Right forelimb (tissue), 1 donor: ENCODE measurements around the gene TMPRSS6.

ENCODE experiments used
- DNase-seq: peaks from one replicate; pipeline ENCODE4 v3.0.0-alpha.2; 2018

Gene TMPRSS6

DNA sequence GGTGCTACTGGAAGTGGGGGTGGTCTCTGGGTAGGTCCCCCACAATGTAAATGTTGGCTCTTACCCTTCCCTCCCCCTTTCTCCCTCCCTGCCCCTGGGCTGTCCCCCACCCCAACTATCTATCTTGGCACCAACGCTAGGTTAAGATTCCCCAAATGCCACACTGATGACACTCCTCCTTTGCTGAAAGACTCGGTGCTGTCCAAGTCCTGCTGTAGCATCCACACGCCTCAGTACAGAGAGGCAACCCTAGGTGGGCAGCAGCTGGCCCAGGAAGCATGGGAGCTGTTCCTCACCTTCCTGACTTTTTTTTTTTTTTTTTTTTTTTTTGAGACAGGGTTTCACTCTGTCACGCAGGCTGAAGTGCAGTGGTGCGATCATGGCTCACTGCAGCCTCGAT, 61.4 kb downstream of the TMPRSS6 start:
- no peak for DNase-seq

DNA sequence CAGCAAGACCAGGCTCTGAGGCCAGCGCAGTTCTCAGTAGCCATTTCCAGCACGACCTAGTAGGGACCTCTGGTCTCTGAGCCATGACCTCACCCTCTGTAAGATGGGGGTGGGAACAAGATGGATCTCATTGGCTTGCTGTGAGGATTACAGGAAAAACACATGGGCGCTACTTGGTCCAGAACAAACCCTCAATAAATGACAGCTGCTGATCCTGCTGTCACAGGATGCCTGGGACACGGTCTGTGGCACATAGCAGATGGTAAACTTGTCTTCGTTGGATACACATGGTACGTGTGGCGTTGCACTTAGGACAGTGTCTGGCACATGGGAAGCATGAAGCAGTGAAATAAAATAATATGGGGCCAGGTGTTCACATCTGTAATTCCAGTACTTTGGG, 62.5 kb downstream of the TMPRSS6 start:
- DNase-seq = no peak

DNA sequence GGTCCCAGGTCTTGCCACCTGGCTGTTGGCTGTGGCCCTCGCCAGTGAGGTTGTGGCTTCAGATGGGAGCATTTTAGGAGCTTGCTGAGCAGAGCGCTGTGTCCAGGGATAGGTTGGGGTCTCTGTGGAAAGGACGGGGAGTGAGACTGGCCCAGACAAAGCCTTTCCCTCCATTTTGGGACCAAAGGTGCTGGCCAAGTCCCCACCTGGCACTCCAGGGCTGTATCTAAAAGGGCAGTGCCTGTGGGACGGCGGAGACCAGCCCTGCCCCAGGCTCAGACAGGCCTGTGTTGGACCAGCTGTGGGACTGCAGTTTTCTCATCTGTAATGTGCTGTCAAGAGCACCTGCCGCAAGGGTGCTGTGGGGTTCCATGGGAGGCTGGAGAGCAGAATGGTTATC, 62.9 kb downstream of the TMPRSS6 start:
- DNase-seq = no peak

DNA sequence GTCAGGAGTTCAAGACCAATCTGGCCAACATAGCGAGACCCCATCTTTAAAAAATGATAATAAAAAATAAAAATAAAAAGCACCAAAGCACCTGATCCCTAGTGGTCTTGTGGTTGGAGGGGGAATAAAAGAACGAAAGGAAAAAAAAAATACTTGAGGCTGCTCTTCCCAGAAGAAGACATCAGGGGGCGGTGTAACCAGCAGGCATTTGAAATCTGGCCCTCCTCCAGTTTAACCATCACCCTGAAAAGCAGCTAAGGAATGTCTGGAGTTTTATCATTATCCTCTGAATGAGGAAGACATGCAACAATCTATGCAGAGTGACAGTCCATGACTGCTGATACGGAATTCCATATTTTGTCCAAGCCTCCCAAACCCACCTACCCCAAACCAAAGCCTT, 63.6 kb downstream of the TMPRSS6 start:
- DNase-seq = no peak

DNA sequence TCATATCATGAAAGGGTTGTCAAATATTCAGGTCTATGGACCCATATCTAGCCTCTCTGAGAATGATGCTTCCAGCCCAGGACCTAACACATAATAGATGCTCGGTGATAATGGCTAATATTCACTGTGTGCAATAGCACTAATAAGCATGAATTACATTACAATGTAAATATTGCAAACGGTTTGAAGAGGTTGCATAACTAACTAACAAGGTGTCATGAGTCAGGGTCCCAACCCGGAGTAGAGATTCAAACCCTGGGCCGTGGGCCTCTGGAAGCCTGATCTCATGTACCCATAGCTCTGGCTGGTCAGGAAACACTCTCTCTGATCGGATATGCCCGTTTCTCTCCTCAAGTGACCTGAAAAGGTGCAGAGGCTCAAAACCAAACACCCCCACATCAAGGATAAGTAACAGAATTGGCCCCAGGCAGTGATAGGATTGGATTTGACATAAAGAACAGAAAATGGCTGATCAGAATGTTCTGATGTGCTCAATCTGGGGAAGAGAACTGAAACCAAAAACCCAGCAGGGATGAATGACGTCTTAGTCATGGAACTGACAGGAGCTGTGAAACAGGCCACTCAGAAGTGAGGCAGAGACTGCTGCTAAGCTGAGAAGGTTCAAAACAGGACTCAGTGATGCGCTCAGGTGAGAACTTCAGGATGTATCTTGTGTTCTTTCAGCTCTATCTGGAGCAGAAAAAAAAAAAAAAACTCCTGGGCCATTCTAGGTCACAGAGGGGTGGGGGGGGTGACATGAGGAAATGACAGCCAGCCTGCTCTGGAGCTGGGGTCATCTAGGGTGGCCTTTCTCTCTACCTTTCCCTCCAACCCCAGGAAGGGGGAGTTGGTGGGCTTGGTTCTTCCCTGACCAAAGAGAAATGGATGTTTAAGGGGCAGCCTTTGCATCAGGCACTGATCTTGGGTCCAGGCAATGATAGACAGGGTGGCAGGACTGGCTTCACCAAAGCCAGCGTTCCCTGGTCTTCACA, 64.6 kb downstream of the TMPRSS6 start:
- DNase-seq = no peak

DNA sequence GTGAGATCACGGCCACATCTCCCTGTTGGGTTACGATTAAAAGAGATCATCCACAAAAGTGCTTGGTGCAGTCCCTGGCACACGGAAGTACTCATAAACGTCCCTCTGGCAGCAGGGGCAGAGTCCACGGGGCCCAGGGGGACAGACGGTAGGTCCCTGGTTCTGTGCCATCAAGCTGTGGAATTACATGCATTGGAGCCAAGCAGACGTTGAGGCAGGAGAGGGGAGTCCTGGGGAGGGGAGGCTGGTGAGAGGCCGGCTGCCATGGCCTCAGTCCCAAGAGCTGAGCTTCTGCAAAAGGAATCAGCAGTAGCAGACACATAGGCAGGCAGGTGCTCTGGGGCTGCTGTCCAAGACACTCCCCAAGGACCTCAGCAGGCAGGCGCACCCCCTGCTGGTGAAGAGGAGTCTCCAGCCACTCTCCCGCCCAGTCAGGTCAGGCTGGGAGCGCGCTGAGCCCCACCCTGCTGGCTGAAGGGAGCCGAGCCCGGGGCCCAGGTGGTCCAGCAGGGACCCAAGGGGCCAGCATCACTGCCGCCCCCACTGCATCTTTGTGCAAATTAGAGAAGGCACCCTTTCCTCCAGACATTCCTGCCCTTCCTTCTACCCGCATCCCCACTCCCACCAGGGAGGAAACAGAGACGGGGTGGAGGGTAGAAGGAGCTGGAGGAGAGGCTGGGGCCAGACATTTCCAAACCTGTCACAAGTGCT, 65.5 kb downstream of the TMPRSS6 start:
- no peak for DNase-seq

DNA sequence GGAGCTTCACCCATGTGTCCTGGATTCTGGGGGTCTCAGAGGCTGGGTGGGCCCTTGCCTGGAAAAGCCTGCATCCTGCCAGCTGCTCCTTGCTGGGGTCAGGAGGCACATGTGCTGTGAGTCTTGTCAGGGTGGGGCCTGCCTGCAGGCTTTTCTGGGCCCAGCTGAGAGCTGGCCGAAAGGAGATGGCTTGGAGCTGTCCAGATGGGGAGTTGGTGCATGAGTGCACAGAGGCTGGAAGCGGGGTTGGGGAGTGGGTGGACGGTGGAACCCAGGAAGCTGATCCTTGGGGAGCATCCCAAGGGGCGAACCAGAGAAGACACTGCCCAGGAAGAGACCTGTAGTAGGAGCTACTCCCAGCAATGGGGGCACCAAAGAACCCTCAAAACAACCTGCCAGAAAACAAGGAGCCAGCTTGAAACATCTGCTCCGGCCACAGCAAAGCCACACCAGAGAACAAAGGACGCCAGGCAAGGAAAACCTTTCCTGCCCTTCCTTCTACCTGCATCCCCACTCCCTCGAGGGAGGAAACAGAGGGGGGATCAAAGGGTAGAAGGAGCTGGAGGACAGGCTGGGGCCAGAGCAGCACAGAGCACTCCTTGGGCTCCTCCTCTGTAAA, 66.2 kb downstream of the TMPRSS6 start:
- no peak for DNase-seq

DNA sequence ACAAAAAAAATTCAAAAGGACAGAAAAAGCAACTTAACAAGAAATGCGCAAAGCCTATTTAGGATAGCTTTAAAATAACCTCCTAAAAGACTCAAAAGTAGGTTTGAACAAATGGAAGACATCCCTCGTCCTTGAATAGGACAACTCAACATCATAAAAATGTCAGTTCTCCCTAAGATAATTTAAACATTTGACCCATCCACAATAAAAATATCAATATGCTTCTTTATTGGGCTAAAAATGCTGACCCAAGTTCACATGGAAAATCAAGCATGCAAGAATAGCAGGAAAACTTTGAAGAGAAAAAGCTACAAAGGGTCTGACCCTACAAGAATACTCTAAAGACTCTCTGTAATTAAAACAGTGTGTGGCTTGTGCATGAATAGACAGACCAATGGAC, 70.0 kb downstream of the TMPRSS6 start:
- no peak for DNase-seq

DNA sequence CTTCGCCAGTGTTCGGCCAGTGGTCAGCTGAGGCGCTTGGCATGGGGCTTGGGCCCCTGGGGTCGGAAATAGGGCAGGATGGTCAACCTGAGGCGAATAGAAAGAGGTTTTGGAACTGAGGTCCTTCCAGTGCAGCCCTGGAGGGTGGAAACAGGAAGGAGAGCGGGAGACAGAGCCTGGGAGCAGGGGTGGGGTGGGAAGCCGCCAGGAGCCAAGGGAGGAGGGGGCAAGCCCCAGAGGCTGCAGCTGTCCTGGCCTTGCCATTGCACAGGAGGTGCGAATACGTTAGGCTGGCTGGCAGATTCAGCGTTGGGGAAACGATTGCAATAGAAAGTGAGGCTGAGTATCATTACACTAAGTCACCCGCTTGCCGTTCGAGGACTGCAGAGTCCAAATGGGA, 71.8 kb downstream of the TMPRSS6 start:
- no peak for DNase-seq

DNA sequence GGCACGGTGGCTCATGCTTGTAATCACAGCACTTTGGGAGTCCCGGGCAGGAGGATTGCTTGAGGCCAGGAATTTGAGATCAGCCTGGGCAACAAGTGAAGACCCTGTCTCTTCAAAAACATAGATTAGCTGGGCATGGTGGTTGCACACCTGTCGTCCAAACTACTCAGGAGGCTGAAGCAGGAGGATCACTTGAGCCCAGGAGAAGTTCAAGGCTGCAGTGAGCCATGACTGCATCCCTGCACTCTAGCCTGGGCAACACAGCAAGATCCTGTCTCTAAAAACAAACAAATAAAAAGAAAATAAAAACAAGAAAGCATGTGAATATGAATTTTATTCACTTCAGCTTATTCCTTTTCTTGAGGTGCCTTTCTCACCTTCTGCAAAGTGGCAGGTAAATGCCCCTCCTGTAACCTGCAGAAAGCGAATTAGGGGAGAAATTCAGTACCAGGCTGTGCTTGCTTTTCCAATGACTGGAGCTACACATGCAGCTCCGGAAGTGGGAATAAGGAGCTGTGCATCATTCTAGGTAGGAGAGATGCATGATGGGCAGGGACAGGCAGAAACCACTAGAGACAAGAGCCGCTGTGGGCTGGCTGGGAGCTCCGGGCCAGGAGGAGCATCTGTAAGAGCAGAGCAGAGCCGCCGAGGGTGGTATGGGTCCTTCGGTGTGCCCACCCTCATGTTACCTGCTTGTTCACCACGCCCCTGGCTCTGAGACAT, 72.7 kb downstream of the TMPRSS6 start:
- no peak for DNase-seq

DNA sequence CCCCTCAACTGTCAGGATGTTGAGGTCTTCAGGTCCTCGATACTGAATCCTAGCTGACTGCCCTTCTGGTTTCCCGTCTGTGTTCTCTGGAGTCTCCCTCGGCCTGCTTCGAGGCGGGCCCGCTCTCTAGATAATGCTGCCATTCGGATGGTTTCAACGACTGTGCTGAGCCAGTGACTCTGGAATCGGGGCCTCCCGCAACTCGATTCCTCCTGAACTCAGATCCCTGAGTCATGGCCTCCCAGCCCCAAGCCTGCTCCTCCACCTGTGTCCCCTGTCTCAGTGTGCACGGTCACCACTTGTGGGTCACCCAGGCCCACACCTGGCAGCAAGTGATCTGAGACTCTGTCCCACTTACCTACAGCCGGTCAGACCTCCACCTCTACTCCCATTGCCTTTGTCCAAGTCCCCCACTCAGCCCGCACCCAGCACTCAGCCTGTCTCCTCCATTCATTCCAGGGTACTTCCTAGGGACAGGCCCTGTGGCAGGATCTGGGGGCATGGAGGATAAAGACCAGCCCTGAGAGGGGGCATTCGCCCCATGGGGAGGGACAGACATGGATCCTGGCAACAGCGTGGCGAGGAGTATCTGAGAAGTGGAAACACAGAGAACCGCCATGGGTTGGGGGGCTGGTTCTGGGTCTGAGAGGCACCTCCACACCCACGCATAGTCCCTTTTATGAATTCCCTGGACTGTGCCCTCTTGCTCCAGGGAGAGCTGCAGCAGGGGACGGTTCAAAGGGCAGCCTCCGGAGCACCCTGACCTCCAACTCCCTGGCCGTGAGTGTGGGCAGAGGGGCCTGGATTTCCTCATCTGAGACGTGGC, 75.7 kb downstream of the TMPRSS6 start:
- DNase-seq = no peak

DNA sequence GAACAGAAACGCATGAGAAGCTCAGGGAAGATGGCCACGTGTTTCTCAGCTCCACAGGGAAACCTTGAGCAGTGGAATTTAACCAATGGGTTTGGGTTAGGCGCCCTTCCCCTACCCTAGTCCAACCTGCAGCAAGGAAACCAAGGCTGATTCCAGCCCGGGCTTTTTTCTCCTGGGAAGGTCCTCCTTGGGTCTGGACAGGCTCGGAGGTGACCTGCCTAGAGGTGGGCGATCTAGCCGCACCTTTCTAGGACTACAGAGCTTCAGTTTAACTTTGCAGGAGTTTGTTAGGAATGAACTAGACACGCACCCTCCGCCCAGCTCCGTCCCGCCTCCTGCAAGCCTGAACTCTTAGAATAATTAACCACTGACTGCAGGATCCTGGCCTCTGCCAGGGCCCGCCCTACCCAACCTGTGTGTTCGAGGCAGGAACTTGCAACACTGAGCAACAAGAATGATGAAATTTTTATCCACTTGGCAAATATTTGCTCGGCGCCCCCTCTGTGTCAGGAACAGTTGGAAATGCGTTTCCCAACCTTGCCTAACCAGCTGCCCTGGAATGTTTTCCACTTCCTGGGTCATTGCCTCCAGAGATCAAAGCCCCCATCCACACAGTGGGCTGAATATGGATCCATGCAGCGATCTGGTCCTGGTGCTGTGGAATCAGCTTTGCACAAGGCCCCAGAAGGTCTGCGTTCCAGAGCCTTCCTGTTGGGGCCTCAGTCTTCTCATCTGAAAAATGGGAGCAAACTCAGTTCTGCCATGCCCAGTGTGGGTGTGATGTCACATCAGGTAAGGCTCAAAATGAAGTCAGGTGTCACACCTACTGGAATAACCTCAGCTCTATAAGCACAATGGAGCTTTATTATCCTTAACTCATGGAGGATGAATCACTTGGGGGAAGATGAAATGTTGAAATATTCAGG, 76.7 kb downstream of the TMPRSS6 start:
- DNase-seq = no peak

DNA sequence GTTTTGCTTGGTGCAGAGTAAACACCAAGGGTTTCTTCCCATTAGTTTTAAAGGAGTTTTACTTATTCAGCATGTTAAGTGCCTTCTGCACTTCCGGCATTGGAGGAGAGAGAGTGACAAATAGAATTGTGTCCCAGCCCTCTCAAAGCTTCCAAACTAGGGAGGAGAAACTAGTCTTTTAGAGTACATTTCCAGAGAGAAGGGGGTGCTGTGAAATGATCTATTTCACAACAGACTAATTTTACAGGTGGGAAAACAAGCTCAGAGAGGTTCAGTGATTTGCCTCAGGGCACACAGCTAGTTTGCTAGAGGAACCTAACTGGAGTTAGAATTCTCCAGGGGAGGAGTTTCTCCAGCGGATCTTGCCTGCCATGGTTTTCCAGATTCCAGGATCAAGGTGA, 77.4 kb downstream of the TMPRSS6 start:
- no peak for DNase-seq

DNA sequence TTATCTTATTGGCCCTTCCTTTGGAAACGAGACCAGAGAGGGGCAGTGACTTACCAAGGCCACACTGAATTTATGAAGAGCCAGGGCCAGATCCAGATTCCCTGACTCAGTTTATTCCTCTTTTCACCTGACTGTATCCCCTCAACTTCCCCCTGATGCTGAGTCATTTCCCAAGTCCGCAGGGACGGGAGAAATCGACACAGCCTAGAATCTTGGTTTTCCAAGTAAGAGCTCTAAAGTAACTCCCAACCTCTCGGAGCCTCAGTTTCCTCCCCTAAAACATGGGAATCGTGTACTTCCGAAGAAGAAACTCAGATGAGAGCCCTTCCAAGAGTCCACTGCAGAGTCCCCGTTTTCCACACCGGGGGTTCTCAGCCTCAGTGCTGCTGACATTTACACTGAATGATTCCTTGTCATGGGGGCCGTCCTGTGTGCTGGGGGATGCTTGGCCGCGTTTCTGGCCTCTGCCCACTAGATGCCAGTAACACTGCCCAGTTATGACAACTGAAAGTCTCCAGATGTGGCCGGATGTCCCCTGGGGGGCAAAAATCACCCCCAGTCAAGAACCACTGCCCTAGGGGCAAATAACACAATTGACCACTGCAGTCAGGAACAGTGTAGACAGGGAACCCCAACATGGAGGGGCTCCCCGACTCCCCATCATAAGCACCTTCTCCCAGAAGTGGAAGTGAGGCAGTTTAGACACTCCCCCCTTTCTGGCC, 78.8 kb downstream of the TMPRSS6 start:
- no peak for DNase-seq

DNA sequence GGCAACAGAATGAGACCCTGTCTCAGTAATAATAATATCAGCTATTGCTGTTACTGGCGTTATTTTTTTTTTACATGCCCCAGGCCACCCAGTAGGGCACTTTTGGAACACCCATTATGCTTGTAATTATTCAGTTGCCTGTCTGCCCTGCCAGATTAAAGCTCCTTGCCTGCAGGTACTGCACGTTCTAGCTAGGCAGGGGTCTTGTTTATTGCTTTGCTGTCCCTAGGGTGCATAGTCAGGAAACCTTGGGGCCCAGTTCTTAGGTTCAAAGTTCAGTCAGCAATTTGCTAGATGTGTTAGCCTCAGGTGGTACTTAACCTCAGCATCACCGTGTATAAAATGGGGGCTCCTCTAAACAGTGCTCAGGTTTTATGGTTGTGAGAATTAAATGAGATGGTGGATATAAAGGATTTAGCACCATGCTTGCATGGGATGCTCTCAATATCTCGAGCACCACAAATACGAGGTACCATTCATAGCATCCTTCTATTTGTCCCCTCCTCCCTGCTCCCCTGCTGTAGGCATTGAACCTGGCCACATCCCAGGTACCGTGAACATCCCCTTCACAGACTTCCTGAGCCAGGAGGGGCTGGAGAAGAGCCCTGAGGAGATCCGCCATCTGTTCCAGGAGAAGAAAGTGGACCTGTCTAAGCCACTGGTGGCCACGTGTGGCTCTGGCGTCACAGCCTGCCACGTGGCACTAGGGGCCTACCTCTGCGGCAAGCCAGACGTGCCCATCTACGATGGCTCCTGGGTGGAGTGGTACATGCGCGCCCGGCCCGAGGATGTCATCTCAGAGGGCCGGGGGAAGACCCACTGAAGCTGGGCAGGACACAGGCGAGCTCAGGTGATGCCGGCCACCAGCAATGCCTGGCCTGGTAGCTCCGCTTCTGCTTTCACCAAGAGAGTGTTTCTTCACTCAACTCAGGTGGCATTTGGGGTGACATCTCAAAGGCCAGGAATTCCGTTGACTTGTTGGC, 80.5 kb downstream of the TMPRSS6 start:
- DNase-seq = no peak

DNA sequence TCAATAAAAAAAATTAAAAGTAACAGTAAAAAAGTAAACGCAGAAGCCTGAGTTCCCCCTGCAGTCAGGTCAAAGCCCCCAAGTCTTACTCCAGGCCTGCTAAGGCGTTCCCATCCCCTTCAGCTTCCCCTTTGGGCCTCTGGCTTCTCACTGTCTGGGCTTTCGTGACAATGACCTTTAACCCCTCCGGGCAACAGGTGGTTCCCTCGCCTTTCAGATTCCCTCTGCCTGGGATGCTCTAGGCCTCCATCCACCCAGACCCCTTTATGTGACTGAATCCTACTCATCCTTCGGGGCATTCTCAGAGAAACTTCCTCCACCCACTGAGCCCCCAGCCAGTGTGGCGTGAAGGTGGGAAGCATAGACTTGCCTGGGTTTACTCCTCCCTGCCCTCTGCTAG, 82.0 kb downstream of the TMPRSS6 start:
- DNase-seq = no peak

DNA sequence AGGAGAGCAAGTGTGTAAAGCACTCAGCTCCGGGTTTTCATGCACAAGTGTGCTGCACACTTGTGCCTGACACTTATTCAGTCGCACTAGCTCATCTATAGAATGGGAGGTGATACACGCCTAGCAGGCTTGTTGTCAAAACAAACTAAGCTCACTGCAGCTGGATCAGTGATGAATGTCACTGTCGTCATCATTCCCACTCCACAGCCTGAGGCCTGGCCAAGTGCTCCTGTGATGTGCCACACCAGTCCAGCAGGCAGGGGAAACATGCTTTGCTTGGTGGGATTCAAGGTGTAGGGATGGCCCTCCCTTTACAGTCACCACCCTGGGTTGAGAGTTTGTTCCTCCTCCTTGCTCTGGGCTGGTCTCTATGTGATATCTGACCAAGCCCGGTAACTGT, 83.2 kb downstream of the TMPRSS6 start:
- no peak for DNase-seq

DNA sequence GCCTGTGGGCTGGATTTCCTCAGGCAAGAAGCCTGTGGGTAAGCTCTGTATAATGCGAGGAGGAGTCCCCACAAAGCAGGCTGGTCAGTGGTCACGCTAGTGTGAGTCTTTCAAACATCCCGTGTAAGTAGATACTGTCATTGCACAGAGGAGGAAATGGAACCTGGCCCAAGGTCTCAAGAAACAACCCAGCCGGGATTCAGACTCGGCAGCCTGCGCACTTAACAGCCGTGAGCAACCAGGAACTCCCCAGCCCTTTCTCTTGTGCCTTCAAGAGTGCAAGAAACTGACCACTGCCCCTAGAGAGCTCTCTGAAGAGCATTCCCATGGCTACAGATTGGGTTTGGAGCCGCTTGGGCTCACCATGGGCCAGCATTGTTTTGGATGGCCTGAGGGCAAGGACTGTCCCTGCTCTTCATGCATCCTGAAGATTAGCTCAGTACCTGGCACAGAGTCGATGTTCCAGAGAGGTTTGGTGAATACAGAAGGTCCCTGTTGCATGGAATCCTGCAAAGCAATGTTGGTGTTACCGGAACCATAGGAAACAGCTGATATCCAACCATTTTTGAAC, 83.9 kb downstream of the TMPRSS6 start:
- no peak for DNase-seq
